ENCODE results near the gene KCNMB1.

KCNMB1 gene

GRCh38 chr5:170388818-170389549, at the start of gene KCNMB1:
TSS of gene KCNMB1 (minus strand) at chr5:170389367. CDS start at chr5:170385447, 3,920 bp downstream.
- DNase-seq = no peak

GRCh38 chr5:170438581-170438980, 49.4 kb upstream of the KCNMB1 start:
- DNase-seq = no peak

- DNase-seq = no peak
These were observed 48.6 kb upstream of the KCNMB1 start for GRCh38 chr5:170437621-170438375.

GRCh38 chr5:170436335-170436734, 47.2 kb upstream of the KCNMB1 start:
- no peak for DNase-seq

GRCh38 chr5:170434966-170435605, 45.9 kb upstream of the KCNMB1 start:
- peak; percentile 79 for DNase-seq

- DNase-seq = no peak
These were observed 43.5 kb upstream of the KCNMB1 start for GRCh38 chr5:170432669-170433068.

GRCh38 chr5:170431571-170431970, 42.4 kb upstream of the KCNMB1 start:
- DNase-seq = no peak

- no peak for DNase-seq
These were observed 41.8 kb upstream of the KCNMB1 start for GRCh38 chr5:170430866-170431437.

GRCh38 chr5:170430256-170430655, 41.1 kb upstream of the KCNMB1 start:
- no peak for DNase-seq

GRCh38 chr5:170429014-170429413, 39.8 kb upstream of the KCNMB1 start:
- no peak for DNase-seq

GRCh38 chr5:170427672-170428236, 38.6 kb upstream of the KCNMB1 start:
- no peak for DNase-seq

GRCh38 chr5:170426786-170427185, 37.6 kb upstream of the KCNMB1 start:
- DNase-seq = no peak

- no peak for DNase-seq
These were observed 37.1 kb upstream of the KCNMB1 start for GRCh38 chr5:170426149-170426767.

GRCh38 chr5:170425731-170426130, 36.6 kb upstream of the KCNMB1 start:
- no peak for DNase-seq

GRCh38 chr5:170424629-170425028, 35.5 kb upstream of the KCNMB1 start:
- no peak for DNase-seq

- no peak for DNase-seq
These were observed 34.5 kb upstream of the KCNMB1 start for GRCh38 chr5:170423692-170424091.

GRCh38 chr5:170421826-170422225, 32.7 kb upstream of the KCNMB1 start:
- DNase-seq = no peak

- peak; percentile 72 for DNase-seq
These were observed 31.7 kb upstream of the KCNMB1 start for GRCh38 chr5:170420806-170421412.

GRCh38 chr5:170419643-170420042, 30.5 kb upstream of the KCNMB1 start:
- DNase-seq = no peak

- no peak for DNase-seq
These were observed 29.6 kb upstream of the KCNMB1 start for GRCh38 chr5:170418736-170419135.

- DNase-seq = no peak
These were observed 27.4 kb upstream of the KCNMB1 start for GRCh38 chr5:170416526-170416925.

GRCh38 chr5:170414786-170415185, 25.6 kb upstream of the KCNMB1 start:
- no peak for DNase-seq

All from KG1 (cell line).